ENCODE results near the gene TCF7.
"Not testable (repeated sequence)": the region's sequence is repeated elsewhere in the genome, so short reads cannot be mapped to it uniquely, and the experiment has no call there.

TCF7 gene

DNA sequence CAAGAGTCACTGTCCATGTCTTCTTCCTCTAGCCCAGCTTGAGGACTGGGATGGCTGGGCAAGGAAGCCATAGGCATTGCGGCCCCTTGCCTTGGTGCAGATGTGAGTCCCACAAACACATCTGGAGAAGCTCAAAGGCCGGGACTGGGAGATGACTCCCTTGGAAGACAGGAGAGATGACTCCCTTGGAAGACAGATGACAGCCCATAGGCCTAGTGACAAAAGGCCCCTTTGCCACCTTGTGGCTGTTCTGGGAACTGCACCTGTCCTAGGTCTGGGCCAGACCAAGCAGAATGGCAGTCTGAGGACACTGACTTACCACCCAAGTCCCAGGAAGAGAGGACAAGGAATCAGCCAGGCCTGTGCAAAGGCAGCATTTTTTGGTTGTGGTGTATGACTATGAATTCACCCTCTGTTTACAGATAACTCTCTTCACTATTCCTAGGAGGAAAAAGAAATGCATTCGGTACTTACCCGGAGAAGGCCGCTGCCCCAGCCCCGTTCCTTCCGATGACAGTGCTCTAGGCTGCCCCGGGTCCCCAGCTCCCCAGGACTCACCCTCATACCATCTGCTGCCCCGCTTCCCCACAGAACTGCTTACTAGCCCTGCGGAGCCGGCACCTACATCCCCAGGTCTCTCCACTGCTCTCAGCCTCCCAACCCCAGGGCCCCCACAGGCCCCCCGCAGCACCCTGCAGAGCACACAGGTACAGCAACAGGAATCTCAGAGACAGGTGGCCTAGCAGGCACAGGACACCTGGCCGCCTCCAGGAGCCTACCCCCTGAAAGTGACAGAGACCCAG, 31.5 kb downstream of the TCF7 start:
- DNase-seq: peak; percentile 72 to 86

DNA sequence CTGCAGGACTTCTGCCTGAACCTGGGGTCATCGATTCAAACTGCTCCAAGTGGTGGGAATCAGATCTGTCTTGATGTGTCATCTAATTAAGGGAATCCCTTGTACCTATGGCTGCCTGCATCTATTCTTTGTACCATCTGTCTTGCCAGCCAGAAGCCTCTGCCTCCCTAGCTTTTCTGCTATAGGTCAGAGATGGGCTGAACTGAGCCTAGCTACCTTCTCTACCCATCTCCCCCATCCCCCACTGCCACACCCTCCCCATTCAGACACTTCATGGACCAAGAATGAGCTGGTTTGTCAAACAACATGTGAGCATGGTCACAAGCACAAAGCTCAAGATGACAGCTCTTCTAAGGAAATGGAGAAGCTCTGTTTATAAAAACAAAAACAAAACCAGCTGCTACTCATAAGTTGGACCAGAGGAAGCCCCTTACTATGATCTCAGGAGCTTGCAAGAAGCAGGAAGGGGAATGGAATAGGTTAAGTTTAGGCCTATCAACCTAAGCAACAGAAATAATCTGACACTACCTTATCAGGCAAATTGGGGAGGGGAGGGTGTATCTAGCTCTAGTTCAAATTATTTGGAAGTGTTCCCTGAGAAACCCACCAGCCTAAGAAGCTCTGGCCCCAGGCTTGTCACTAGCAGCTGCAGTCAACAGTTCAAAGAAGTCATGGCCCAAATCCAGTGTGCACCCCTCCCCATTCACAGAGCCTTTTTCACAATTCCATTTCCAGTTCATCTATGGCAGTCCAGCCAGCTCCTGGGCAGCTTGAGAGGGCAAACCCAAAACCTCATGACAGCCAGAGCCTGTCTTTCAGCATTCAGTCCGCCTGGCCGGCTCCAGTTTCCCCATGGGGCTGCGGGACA, 32.4 kb downstream of the TCF7 start:
- no peak for DNase-seq

DNA sequence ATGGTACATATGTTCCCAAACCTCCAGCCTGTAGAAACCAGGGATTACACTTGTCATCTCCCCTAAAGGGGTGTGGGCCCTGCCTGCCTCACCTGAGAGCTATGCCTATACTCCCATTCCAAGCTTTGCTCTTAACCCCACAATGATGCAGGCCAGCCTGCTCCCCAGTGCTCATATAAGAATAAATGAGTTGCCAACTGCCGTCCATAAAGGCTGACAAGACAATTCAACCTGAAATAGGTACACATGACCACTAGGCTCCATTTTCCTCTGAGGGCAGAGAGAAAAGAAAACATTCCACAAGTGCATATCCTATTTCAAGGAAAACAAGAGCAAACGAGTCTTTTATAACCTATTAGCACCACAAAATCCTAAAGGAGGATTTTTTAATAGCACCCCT, 33.8 kb downstream of the TCF7 start:
- peak in 1 of 2 donors; percentile 39 for DNase-seq

DNA sequence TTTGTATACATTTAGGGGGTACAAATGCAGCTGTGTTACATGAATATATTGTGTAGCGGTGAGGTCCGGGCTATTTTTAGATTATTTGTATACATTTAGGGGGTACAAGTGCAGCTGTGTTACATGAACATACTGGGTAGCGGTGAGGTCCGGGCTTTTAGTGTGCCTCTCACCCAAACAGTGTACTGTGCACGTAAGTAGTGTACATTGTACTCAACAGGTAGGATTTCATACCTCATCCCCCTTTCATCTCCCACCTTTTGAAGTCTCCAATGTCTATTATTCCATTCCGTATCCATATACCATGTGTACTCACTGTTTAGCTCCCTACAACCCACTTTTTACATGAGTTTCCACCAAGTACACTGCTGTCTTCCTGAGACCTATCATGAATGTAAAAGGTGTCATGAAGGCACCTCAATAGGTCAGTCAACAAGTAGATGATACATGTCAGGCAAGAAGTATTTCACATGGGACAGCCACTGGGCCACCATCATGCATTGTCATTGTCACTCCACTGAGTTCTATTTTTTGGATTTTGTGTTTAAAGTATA, 34.6 kb downstream of the TCF7 start:
- no peak for DNase-seq

DNA sequence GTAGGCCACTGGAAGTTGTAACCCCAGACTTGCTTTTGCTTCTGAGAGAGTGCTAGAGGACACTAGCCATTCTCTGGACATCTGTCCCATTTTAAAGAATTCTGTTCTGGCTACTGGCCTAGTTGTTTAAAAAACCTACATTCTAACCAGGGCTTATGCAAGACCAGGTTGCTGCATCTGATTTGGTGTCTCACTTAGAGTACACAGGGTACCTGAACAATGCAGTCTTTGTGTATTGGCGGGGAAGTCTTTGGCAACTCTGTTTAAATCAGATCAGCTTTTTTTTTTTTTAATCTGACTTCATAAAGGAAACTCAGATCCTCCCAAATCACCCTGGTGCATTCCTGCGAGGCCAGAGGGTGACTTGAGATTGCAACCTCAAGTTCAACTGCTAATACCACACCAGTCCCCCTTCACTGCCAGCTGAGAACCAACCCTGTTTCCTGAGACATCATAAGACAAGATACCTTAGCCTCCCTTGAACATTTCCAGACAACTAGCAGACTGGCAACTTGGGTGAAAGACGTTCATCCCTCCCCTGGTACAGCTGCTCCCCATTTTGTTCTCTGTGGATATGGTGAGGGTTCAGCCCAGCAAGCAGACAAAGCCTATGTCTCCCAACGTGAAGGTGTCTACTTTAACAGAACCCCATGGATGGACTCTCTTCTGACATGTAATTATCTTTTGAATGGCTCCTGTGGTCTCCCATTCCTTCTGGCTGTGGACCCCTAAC, 35.3 kb downstream of the TCF7 start:
- DNase-seq: no peak

DNA sequence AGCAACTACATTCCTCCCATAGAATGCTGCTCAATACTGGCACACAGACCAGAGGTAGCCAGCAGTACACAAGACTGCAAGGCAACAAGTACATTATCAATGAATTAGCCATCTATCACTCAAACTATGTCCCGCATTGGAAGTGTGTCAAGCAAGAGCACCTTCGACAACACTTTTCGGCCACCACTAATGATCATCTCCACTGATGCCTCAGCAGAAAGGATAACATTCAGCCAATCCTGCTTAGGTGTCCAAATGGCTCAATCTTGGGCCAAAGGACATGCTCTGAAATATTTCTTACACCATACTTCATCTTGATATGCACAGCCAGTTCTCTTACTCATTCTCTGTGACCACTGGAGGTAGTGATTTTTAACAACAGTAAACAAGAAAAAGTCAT, 37.2 kb downstream of the TCF7 start:
- DNase-seq: no peak

DNA sequence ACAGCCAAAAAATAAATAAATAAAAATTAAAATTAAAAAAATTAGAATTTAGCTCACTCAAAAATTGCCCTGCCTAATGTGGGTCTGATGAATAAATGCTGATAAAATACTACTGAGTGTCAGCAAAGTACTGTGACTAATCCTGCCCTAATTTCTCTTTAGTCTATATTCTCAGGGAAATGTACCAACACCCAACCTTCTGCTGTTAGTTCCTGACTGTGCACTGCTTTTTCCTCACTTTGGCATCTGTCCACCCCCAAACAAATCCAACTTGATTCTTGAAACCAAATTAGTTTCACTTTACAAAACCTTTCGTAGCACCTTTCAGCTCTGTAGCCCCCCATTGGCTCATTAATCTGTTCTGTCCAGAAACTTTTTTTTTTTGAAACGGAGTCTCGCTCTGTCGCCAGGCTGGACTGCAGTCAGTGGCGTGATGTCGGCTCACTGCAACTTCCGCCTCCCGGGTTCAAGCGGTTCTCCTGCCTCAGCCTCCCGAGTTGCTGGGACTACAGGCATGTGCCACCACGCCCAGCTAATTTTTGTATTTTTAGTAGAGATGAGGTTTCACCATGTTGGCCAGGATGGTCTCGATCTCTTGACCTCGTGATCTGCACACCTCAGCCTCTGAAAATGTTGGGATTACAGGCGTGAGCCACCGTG, 37.8 kb downstream of the TCF7 start:
- DNase-seq: not testable (repeated sequence)

DNA sequence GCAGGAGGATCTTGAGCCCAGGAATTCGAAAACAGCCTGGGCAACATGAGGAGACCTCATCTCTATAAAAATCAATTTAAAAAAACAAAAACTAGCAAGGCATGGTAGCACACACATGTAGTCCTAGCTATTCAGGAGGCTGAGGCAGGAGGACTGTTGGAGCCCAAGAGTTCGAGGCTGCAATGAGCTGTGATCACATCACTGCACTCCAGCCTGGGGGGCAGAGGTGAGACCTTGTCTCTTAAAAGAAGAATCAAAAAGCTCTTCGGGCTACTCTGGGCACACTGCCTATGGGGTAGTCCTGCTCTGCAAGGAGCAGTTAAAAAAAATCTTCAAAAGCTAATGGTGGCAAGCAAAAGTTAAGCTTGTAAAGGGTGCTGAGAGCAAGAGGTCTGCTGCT, 38.8 kb downstream of the TCF7 start:
- no peak for DNase-seq

DNA sequence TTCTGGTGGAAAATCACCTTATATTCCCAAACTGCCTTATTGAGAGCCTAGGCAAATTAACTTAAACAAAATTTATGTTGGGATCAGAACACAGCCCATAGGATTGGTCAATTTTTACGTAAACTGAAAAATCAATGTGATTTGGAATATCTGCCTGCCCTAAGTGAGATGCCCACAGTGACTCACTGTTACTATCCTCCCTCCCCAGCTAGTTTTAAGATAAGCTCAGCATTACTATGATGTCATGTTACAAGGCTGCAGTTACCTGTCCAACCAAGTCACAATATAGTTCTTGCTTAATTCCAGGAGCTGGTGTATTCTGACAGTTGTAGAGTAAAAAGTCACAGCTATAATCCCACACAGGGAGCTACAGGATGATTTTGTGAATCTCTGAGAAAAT, 39.2 kb downstream of the TCF7 start:
- no peak for DNase-seq

DNA sequence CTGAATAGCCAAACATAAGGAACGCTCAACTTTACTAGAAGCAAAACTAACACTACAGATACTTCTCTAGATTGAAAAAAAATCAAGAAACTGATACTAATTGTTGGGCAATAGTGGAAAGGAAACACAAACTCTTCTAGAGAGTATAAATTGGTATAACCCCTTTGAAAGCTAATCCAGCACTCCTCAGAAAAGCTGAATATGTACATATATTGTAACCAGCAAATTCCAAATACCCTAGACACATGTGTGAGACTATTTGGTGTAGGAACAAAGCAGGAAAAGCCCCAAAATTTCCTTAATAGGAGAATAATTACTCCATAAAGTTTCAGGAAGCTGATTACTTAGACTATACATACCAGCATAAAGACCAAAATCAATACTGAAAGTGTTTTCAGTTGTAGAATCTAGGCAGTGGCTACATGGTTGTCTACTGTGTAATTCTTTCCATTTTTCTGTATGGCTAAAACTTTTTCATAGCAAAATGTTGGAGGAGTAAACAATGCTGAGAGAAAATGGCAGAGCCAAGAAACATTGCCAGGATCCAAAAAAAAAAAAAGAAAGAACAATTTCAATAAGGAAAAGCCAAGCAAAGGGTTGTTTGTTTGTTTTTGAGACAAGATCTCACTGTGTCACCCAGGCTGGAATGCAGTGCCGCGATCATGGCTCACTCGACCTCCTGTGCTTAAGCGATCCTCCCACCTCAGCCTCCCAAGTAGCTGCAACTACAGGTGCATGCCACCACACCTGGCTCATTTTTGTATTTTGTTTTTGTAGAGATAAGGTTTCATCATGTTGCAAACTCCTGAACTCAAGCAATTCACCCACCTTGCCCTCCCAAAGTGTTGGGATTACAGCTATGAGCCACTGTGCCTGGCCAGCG, 47.3 kb downstream of the TCF7 start:
- no peak for DNase-seq

DNA sequence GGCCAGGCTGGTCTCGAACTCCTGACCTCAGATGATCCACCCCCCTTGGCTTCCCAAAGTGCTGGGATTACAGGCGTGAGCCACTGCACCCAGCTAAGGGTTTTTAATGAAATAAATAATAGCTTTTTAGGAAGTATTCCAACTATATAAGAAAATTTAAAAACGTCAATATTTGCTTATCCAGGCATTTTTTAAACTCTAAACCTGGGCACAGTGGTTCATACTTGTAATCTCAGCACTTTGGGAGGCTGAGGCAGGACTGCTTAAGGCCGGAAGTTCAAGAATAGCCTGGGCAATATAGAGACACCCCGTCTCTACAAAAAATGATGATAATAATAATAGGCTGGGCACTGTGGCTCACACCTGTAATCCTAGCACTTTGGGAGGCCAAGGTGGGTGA, 48.1 kb downstream of the TCF7 start:
- no peak for DNase-seq

DNA sequence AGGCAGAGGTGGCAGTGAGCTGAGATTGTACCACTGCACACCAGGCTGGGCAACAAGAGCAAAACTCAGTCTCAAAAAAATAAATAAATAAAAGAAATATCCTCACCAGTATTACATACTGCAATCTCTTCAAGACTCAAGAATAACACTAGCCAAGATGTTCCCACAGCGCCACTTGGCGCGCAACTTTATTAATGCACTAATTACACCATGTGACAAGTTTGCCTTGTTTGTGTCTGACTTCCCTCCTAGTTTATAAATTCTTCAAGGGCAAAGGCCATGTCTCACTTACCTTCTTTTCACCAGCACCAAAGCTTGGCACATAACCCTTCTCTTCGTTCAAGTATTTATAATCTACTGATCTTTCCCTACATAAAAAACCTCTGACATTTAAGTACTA, 57.5 kb downstream of the TCF7 start:
- no peak for DNase-seq

DNA sequence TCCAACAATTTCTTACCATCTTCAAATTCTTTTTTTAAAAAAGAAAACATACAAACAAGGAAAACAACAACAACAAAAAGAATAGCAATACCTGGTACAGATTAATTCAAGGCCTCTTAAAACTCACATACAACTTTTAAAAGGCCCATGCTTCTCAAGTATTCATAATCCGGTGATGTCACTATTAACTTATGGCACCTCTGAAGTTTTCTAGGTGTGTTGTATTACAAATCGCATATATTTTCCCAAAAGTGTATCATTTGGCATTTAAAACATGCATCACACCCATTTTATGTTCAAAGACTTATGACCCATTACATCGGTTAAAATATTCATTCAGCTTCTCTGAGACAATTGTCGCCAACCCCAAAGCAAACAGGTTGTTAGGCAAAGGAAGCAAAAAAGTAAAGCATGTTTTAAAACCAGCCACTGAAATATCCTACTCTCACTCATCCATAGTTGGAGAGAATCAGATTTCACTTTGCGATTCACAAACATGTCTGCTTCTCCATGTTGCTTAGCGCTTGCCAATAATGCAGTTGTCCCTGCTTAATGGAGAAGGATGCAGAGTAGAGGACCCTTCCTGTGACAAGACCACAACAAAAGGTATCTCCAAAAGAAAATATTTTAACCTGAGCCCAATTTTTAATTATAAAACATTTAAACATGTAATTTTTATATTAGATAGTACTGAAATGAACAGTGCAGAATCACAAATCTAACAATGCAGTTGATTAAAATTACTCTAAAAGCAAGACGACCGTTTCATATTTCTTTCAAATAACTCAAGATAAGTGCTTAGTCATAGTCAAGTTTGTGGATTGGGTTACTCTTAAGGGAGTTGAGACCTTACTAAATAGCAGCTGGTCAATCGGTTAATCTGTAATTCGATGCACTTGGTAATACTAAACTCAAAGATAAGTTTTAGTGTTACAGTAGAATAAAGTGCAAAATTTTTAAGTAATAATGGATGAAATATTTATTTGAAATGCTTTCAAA, 60.7 kb downstream of the TCF7 start:
- DNase-seq: no peak

DNA sequence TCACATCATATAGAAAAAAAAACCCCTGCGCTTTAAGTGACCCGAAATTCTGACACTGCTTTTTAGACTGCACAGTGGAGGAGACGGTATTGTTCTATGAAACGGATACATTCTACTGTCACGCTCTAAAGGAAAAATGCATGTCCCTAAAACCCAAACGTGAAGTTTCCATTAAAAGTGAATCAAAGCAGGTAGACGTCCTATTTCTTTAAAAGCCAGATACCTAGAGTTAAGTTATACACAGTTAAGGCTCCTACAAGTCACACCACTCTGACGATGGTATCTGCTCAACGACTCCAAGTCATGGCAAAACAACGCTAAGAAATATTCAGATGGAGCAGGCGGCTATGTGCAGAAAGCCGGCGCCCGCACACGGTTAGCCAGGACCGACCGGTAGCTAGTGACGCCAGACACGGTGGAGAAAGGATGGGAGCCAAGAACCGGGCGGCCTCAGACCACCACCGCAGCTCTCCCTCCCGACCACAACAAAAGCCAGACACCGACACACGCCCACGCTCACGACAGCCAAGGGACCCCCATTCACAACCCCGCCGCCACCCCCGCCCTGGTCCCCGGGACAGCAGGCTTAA, 61.5 kb downstream of the TCF7 start:
- no peak for DNase-seq

DNA sequence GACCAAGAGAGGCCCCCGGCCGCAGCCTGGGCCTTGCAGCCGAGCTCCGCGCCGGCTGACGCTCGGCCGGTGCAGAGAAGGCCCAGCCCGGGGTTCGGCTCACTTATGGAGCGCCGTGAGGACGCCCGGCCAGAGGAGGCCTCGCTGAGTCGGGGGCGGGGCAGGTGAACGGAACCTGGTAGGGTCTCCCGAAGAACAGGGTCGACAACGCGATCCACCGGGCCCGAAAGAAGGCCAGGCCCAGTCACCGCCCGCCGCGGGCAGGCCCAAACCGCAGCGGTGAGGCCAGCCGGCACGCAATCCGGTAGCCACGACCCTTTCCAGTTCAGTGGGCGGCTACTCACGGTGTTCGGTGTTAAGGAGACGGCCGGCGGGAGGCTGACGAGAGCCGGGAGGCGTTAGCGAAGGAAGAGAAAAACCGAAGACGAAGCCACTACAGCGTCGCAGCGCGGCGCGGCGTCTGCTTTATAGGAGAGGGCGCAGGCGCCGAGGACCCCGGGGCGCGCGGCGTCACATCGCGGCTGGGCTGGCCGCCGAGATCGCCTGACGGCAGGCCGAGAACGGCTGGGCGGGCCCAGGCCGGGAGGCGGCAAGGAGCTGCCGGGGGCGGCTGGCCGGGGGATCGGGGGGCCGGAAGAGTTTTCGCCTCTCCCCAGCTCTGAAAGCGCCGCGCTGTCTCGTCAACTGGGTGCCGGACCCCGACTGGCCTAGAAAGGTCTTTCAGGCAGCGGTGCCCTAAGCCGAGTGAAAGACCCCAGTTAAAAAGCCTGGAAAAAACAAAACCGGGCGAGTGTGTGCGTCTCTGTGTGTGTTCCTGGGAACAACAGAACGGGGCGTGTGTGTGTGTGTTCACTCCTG, 62.3 kb downstream of the TCF7 start, which contains the start of gene SKP1:
SKP1 (minus strand) TSS at position 440 of the 858 bp plus-strand sequence. CDS start 2,928 bp downstream, outside the sequence.
- peak; percentile 85 to 90 for DNase-seq

DNA sequence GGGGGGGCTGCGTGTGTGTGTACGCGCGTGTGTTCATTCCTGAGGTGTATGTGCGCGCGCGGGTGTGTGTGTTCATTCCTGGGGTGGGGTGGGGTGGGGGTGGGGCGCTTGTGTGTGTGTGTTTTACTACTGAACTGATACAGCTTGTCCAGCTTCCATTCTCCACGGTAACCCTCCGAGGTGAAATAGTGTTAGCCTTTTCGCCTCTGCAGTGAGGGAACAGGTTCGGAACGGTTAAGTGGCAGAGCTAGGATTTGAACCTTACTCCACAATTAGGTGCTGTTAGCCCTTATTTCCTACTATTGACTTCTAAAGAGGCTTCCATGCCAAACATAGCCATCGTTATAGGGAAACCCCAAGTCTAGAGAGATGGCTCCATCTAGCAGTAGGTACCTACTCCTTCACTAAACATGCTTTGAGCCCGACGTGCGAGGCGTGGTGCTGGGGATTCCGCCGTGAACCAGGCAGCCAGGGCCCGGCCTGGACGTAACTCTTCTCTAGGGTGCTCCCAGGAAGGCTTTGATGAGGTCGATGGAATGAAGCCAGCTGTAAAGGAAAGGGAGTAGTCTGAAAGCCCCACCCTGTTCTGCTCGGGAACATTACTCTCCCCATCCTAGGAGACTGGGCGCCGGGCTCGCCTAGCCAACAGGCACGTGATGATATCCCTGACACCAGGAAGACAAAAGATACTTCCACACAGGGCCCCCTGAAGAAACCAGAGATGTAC, 63.1 kb downstream of the TCF7 start:
- DNase-seq: no peak

DNA sequence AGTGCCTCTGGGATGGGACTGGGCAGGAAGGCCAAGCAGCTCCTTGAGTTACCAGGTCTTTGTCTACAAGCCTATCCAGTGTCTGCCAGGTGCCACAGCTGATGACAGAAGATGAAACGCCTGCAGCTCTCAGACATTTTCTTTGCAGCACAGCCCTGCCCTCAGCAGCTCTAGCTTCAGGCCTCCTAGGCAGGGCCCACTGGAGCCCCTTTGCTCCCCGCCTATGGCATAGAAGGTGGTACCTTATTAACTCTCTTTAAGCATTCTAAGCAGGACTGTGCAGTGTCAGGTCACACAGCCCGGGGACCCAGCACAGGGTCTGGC, 63.6 kb downstream of the TCF7 start:
- DNase-seq: no peak

DNA sequence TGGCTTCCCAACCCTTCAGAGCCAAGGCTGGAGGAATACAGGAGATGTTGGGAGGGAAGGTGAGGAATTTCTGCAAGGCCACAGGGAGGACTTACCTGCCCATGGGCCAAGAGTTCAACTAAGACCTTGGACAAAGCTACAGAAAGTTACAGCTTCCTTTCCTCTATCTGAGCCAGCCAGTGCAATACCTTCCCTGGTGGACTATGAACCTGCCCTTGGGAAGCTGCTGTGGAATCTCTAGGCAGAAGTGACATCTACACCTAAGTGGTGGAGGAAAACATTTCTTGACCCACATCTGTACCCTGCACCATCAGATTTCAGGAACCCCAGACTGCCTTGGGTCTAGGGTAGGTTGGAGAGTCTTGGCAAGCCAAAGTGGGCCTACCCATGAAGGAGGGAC, 69.0 kb downstream of the TCF7 start:
- DNase-seq: no peak
